ENCODE measurements around the gene DHH. TPM values are rescaled to one million over a fixed set of nuclear protein-coding genes. Genes with fewer than 3 reads are reported as not detected.
A peak's percentile ranks its signal among the peaks of the same experiment; 100 is the strongest.

The DHH gene
- total RNA-seq, 1 donor from 2014 or later: 31.5 TPM

DNA sequence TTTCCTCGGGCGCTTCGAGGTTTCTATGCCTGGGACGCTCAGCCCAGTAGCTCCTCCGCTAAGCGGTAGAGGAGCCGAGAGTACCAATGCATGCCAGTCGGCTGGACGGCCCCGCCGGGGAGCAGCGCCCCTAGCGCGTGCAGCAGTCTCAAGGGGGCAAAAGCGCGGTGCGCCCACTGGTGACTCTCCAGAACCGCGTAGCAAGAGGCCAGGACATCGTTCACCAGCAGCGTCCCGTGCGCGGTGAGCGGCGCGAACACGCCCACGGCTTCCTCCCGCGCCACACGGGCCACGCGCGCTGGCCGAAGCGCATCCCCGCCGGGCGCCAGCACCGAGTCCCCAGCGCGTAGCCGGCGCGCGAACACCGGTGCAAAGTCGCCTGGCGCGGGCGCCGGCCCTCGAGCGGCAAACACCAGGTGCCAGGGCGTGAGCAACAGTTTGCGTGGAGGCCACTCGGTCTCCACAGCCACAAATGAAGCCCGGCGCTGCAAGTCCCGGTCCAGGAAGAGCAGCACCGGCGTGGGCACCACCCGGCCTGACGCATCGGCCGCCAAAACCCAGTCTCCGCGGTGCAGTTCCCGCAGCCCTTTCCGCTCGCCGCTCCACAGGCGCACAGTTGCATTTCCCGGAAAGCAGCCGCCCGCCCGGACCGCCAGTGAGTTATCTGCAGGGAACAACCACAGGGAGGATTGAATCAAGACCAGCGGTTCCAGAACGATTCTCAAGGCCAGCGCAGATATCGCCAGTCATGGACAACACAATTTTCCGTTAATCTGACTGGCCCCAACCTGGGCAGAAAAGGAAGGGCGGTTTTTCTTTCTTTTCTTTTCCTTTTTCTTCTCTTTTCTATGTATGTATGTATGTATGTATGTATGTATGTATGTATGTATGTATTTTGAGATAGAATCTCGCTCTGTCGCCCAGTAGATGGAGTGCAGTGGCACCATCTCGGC is 4.5 kb downstream of the DHH start:
- no peak overlapping the region for H3K27ac ChIP-seq
- no peaks in the 10 kb centered on the region for H3K9me3 ChIP-seq
- TF ChIP-seq, protein P1, sequence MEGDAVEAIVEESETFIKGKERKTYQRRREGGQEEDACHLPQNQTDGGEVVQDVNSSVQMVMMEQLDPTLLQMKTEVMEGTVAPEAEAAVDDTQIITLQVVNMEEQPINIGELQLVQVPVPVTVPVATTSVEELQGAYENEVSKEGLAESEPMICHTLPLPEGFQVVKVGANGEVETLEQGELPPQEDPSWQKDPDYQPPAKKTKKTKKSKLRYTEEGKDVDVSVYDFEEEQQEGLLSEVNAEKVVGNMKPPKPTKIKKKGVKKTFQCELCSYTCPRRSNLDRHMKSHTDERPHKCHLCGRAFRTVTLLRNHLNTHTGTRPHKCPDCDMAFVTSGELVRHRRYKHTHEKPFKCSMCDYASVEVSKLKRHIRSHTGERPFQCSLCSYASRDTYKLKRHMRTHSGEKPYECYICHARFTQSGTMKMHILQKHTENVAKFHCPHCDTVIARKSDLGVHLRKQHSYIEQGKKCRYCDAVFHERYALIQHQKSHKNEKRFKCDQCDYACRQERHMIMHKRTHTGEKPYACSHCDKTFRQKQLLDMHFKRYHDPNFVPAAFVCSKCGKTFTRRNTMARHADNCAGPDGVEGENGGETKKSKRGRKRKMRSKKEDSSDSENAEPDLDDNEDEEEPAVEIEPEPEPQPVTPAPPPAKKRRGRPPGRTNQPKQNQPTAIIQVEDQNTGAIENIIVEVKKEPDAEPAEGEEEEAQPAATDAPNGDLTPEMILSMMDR (IDR thresholded peaks at IDR 0.05): peak; percentile 8 to 19 (median 13)
- peak overlapping the region; percentile 52 to 65 for H3K4me3 ChIP-seq
- peaks cover 16 to 33% of the 10 kb centered on the region in 2 donors for H3K4me1 ChIP-seq
- peak in 1 of 2 donors; percentile 72 for DNase-seq (ENCODE audit: low spot score in 2 of 2)
- H3K27me3 ChIP-seq: peaks cover 10% of the 10 kb centered on the region
- H3K36me3 ChIP-seq: no peaks in the 10 kb centered on the region
- intact Hi-C loops (cut with DNase I): loop anchor here (2.0 kb wide), 1 partner anchor 41 kb away; the partner anchor contains the start of gene TUBA1B

DNA sequence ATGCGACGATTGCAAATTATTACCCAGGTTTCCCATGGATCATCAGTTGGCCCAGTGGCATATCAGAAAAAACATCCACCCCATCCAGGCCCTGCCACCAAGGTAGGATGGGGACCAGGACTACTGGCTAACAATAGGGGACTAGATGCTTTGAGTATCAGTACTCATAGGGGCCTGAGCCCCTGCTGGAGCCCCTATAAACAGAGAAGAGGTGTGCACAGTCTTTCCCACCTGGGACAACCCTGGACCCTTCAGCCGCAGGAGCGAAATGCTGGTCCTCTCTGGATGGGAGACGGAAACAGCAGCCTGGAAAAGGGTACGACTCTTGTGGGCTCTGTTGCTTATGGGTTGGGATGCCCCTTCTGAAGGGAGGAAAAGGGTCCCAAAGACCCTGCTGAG is 5.7 kb downstream of the DHH start:
- intact Hi-C loops (cut with DNase I): loop anchor here (1.0 to 2.0 kb wide), 3 partner anchors 32 to 146 kb away; partner anchors contain the start of gene TUBA1B
- Histone ChIP-seq H3K4me1 (peaks cover 12 to 23% of the 10 kb centered on the region in 2 donors), H3K27me3 (peaks cover 8% of the 10 kb centered on the region), H3K9me3 (no peaks in the 10 kb centered on the region), H3K4me3 (no peak overlapping the region), H3K36me3 (no peaks in the 10 kb centered on the region), H3K27ac (no peak overlapping the region)
- TF ChIP-seq, protein P1 (IDR thresholded peaks at IDR 0.05): no peak
- no peak for DNase-seq (ENCODE audit: low spot score in 2 of 2)

DNA sequence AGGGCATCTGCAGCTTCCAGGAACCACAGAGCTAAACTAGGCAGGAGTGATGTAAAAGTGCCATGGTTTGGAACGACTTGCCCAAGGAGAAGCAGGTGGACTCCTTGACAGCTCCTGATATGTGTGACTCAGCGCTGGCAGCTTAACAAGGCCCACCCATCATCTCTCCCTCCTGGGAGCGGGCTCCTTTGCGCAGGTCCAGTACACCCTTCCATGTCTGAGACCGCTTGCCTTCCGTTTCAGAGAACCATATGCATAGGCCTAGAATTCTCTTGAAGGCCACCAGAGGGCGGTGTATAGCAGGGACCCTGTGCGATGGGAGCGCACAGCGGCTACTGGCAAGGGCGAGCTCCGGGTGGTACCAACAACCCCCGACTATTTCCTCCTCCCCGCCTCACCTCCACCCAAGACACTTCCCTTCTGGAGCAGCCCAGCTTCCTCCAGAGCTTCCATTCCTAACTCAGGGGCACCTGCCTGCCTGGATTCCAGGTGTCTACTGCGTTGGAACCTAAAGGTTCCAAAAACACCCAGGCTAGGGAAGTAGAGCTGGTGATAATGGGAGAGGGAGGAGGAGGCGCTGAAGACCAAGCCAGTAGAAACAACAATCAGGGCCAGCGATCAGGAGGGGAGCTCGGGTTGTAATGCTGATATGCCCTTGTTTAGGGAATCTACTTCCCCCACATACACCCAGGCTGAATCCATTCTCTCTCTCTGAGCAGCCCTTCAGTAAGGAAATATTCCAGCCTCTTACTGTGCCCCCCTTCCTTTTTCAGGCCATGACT is 6.3 kb downstream of the DHH start:
- Histone ChIP-seq H3K27me3 (peaks cover 2% of the 10 kb centered on the region), H3K4me1 (peaks cover 12 to 23% of the 10 kb centered on the region in 2 donors)

DNA sequence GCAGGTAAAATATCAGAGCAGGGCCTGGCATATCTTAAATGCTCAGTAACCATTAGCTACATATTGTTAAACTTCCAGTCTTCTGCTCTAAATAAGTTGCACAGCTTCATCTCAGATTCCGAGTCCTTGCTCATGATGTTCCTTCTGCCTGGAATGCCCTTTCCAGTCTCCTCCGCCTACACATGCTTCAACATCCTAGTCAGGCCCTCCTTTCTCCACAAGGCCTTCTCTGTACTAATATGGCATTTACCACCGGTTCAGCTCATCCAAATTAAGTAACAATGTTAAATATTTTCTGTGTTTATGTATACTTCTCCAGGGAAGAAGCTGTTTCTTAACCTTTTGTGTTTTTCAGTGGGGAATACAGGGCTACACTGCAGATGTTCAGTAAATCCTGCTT is 8.5 kb downstream of the DHH start:
- H3K27me3 ChIP-seq: no peaks in the 10 kb centered on the region
- no peaks in the 10 kb centered on the region for H3K9me3 ChIP-seq
- TF ChIP-seq, protein P1 (IDR thresholded peaks at IDR 0.05): no peak
- peaks cover 8 to 13% of the 10 kb centered on the region in 2 donors for H3K4me1 ChIP-seq
- H3K4me3 ChIP-seq: no peak overlapping the region
- no peak for DNase-seq (ENCODE audit: low spot score in 2 of 2)
- intact Hi-C loops (cut with DNase I): no loop called here
- no peaks in the 10 kb centered on the region for H3K36me3 ChIP-seq
- no peak overlapping the region for H3K27ac ChIP-seq

More for the DNA sequence above, 6.3 kb downstream of the DHH start:
- TF ChIP-seq, protein P1 (IDR thresholded peaks at IDR 0.05): peak; percentile 81 to 91 (median 88)
- Histone ChIP-seq H3K4me3 (peak overlapping the region in 1 of 2 donors; percentile 22), H3K27ac (no peak overlapping the region), H3K9me3 (no peaks in the 10 kb centered on the region), H3K36me3 (no peaks in the 10 kb centered on the region)
- intact Hi-C loops (cut with DNase I): loop anchor here (1.0 to 2.0 kb wide), 3 partner anchors 33 to 147 kb away; partner anchors contain the start of gene TUBA1B
- peak; percentile 63 to 86 for DNase-seq (ENCODE audit: low spot score in 2 of 2)

DNA sequence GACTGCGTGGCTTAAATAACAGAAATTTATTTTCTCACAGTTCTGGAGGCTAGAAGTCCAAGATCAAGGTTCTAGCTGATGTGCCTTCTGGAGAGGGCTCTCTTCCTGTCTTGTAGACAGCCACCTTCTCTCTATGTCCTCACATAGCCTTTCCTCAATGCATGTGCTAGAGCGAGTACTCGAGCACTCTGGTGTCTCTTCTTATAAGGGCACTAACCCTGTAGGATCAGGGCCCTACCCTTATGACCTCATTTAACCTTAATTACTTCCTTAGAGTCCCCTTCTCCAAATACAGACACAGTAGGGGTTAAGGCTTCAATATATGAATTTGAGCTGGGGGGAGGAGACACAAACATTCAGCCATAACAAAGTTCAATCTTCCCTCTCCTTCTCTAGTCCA is 10.2 kb downstream of the DHH start:
- TF ChIP-seq, protein P1 (IDR thresholded peaks at IDR 0.05): no peak
- Histone ChIP-seq H3K4me1 (peaks cover 0 to 1% of the 10 kb centered on the region in 2 donors), H3K9me3 (no peaks in the 10 kb centered on the region), H3K36me3 (no peaks in the 10 kb centered on the region), H3K27ac (no peak overlapping the region), H3K4me3 (no peak overlapping the region), H3K27me3 (no peaks in the 10 kb centered on the region)
- intact Hi-C loops (cut with DNase I): no loop called here
- no peak for DNase-seq (ENCODE audit: low spot score in 2 of 2)

All from ascending aorta (tissue), 2 donors.